ENCODE results near the gene HSPBP1. TPM values are rescaled to one million over a fixed set of nuclear protein-coding genes. Genes with fewer than 3 reads are reported as not detected.

Gene HSPBP1
- total RNA-seq, 1 experiment from 2014 or later, result 63.0 TPM

- Histone ChIP-seq H3K4me3 (replicated peaks in 1 of 2; ENCODE audit: low read depth in 1 of 2, low read length in 2 of 2) (no peak overlapping the region), H2AFZ (ENCODE audit: low read depth, low read length, poor library complexity, severe bottlenecking) (no peak overlapping the region), H3K36me3 (ENCODE audit: control insufficient read depth in 1 of 2, insufficient read depth in 2 of 2, low read length in 2 of 2) (peaks cover 5 to 8% of the 10 kb centered on the region in 2 experiments; a peak in 2 of 4 replicates), H3K4me2 (ENCODE audit: low read length) (no peak overlapping the region), H3K79me2 (ENCODE audit: insufficient read depth, low read length) (peaks cover 3% of the 10 kb centered on the region; the same call in 1 of the 2 replicates), H3K27ac (ENCODE audit: low read depth, low read length) (no peak overlapping the region), H3K9me3 (ENCODE audit: control insufficient read depth in 1 of 2, insufficient read depth in 1 of 2, low read depth in 1 of 2, low read length in 2 of 2) (no peaks in the 10 kb centered on the region), H3K4me1 (ENCODE audit: control insufficient read depth in 1 of 2, insufficient read depth in 2 of 2, low read length in 2 of 2) (peaks cover 0 to 19% of the 10 kb centered on the region in 2 experiments; a peak in 3 of 4 replicates), H4K20me1 (ENCODE audit: insufficient read depth) (no peaks in the 10 kb centered on the region), H3K9me2 (ENCODE audit: insufficient read depth) (no peaks in the 10 kb centered on the region), H3K9ac (ENCODE audit: low read length) (no peak overlapping the region), H3K27me3 (ENCODE audit: insufficient read depth, low read length) (no peaks in the 10 kb centered on the region)
- POLR2A ChIA-PET, result no interaction called here
- intact Hi-C loops (cut with micrococcal nuclease), result no loop called here
- no peak for TF ChIP-seq ELF1 (IDR thresholded peaks at IDR 0.05; ENCODE audit: borderline replicate concordance, low read depth)
- no peak for TF ChIP-seq SP1 (IDR thresholded peaks at IDR 0.05; ENCODE audit: low read depth)
- TF ChIP-seq RAD21 (IDR thresholded peaks at IDR 0.05; ENCODE audit: low read depth), result no peak
- TF ChIP-seq JUND (IDR thresholded peaks at IDR 0.05), result no peak
- no peak for TF ChIP-seq YY1 (IDR thresholded peaks at IDR 0.05; ENCODE audit: extremely low read depth, insufficient replicate concordance, low read depth, low read length)
- TF ChIP-seq TCF7L2 (IDR thresholded peaks at IDR 0.05; ENCODE audit: borderline replicate concordance, extremely low read depth, insufficient read depth, insufficient read length), result no peak
- no peak for TF ChIP-seq ZBTB33 (IDR thresholded peaks at IDR 0.05; ENCODE audit: extremely low read depth, insufficient replicate concordance, low read length)
- no peak for TF ChIP-seq ZFX (IDR thresholded peaks at IDR 0.05)
- TF ChIP-seq EZH2 (IDR thresholded peaks at IDR 0.05), result no peak
- TF ChIP-seq EGR1 (IDR thresholded peaks at IDR 0.05; ENCODE audit: low read depth), result no peak
- TF ChIP-seq ZNF274 (IDR thresholded peaks at IDR 0.05; ENCODE audit: low read depth, low read length), result no peak
- TF ChIP-seq CBX3 (IDR thresholded peaks at IDR 0.05; ENCODE audit: low read depth), result no peak
- TF ChIP-seq SIN3A (IDR thresholded peaks at IDR 0.05; ENCODE audit: low read depth), result no peak
- RAD21 ChIA-PET (ENCODE audit: low non-redundant PET in 1 of 2, low total read pairs in 2 of 2, uncharacterized antibody in 2 of 2, unreplicated experiment in 2 of 2), result no interaction called here
- DNase-seq (ENCODE audit: low read depth, low spot score) (no peak), ATAC-seq (0 out of 2 replicates have a peak, but pooled peaks have one; percentile 21)
- BruUV-seq (replicated peaks), result TSS peak; percentile 27
- CTCF ChIA-PET, result no interaction called here
Observed at GRCh38 chr19:55289117-55289796, 9.3 kb upstream of the HSPBP1 start.
